Left renal cortex interstitium (tissue), 4 donors: Measurements from ENCODE around the gene PDSS1. TPM values are rescaled to one million over a fixed set of nuclear protein-coding genes. Genes with fewer than 3 reads are reported as not detected.

Source experiments
- DNase-seq, 4 donors: peaks; one replicate each; pipeline ENCODE4 v3.0.0-alpha.2; 2013; ENCODE audit warnings: low read depth in 4 of 4, low spot score in 2 of 4, missing footprints in 1 of 4
- polyA plus RNA-seq, 4 donors: library from polyadenylated mRNA; unstranded; fragments of 120-200 nt; gene quantifications; one replicate each; pipeline ENCODE4 v1.2.1, GENCODE V29; 2013; ENCODE audit not compliant: insufficient read length in 4 of 4

Gene PDSS1
- polyA plus RNA-seq, 4 donors = 9.9 to 15.3 (median 11.6) TPM

GRCh38 chr10:26698909-26699308 lies 1.4 kb downstream of the PDSS1 start:
- no peak for DNase-seq

- no peak for DNase-seq
Observed at GRCh38 chr10:26699631-26700030, 2.1 kb downstream of the PDSS1 start.

GRCh38 chr10:26700884-26701630 lies 3.6 kb downstream of the PDSS1 start:
- DNase-seq = no peak

GRCh38 chr10:26703096-26703495 lies 5.6 kb downstream of the PDSS1 start:
- DNase-seq = no peak

GRCh38 chr10:26703974-26704373 lies 6.5 kb downstream of the PDSS1 start:
- DNase-seq = no peak

- no peak for DNase-seq
Observed at GRCh38 chr10:26706206-26706605, 8.7 kb downstream of the PDSS1 start.

GRCh38 chr10:26706936-26707335 lies 9.4 kb downstream of the PDSS1 start:
- DNase-seq = no peak

- DNase-seq = no peak
Observed at GRCh38 chr10:26711324-26711723, 13.8 kb downstream of the PDSS1 start.

- no peak for DNase-seq
Observed at GRCh38 chr10:26714415-26715136, 17.1 kb downstream of the PDSS1 start.

- no peak for DNase-seq
Observed at GRCh38 chr10:26715137-26715487, 17.6 kb downstream of the PDSS1 start.

GRCh38 chr10:26717476-26717875 lies 20.0 kb downstream of the PDSS1 start:
- no peak for DNase-seq

GRCh38 chr10:26721561-26721960 lies 24.1 kb downstream of the PDSS1 start:
- DNase-seq = no peak

- DNase-seq = no peak
Observed at GRCh38 chr10:26723016-26723415, 25.5 kb downstream of the PDSS1 start.

GRCh38 chr10:26725837-26726727 lies 28.6 kb downstream of the PDSS1 start:
- DNase-seq = peak in 3 of 4 donors; percentile 15 to 32 (median 24)

- no peak for DNase-seq
Observed at GRCh38 chr10:26727005-26727404, 29.5 kb downstream of the PDSS1 start.

GRCh38 chr10:26728957-26729356 lies 31.5 kb downstream of the PDSS1 start:
- DNase-seq = no peak

- no peak for DNase-seq
Observed at GRCh38 chr10:26729395-26729794, 31.9 kb downstream of the PDSS1 start.

- DNase-seq = no peak
Observed at GRCh38 chr10:26730552-26730951, 33.1 kb downstream of the PDSS1 start.

- peak in 1 of 4 donors; percentile 4 for DNase-seq
Observed at GRCh38 chr10:26733750-26734568, 36.5 kb downstream of the PDSS1 start.

- DNase-seq = no peak
Observed at GRCh38 chr10:26735435-26735834, 37.9 kb downstream of the PDSS1 start.
